Brain pericyte (primary cell): ENCODE data around the gene CFAP43.
"Not testable (repeated sequence)": the region's sequence is repeated elsewhere in the genome, so short reads cannot be mapped to it uniquely, and the experiment has no call there.

Experiments
- DNase-seq: peaks from one replicate; pipeline ENCODE4 v3.0.0-alpha.2; 2012; ENCODE audit warnings: low read depth, low spot score

CFAP43 gene

DNA sequence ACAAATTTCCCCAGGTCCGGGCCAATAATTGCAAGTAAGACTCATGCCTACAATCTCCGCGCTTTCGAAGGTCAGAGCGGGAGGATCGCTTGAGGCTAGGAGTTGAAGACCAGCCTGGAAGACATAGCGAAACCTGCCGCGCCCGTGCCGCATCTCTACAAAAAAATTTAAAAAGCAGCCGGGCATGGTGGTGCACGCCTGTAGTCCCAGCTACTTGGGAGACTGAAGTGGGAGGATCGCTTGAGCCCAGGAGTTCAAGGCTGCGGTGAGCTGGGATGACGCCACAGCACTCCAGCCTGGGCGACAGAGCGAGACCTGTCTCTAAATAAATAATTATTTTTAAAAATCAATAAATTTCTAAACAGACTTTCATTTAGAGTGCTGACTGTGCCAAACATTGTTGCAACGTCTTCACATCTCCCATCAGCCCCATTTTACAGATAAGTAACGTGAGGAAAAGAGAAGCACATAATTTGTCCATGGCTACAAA, 494 bp upstream of the CFAP43 start:
- DNase-seq = no peak

DNA sequence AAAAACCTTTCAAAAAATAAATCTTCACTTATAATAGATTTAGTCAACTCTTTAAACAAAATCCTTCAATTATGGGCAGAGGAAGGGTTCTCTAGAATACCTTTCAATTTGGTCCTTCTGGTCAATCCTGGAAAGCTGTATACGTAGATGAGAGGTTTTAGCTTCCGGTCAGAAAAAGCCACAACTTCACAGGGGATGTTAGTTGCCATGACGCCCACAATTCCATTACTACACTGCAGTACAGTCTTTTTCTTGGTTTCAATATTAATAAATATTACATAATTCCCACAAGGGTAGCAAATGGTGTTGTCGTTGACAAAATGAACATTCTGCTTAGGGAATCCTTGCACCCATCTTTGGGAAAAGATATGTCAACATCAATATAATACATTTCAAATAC, 1.7 kb downstream of the CFAP43 start:
- DNase-seq = no peak

DNA sequence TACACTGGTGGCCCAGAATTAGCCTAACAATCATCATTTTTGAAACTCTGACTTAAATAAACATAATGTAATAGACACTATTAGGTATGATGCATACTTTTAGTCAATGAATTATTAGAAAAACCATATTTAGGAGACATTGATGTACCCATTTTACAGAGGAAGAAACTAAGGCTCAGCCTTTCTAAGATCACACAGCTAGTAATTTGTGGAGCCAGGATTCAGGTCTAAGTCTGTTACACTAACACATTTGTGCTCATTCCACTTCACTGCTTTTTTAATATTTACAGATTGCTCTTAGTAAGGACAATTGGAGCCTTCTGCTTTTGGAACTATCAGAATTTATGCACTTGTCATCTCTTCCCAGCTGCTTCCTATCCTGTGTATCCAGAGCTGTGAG, 8.9 kb downstream of the CFAP43 start:
- no peak for DNase-seq

DNA sequence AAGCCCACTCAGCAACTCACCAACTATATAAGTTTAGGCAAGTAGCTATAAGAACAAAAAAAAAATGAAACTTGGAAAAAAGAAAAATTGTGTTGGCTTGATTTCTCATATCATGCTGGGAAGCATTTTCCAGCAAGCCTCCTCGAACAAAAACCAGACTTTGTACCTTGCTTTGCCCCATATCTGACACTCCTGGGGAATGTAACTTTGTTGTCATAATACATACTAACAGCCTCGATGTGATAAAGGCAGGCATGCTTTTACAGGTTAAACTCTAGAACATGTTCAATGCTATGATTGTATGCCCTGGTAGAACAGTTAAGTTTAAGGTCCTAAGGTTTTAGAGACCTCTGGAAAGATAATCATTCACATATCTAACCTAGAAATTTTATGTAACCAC, 11.6 kb downstream of the CFAP43 start:
- DNase-seq = no peak

DNA sequence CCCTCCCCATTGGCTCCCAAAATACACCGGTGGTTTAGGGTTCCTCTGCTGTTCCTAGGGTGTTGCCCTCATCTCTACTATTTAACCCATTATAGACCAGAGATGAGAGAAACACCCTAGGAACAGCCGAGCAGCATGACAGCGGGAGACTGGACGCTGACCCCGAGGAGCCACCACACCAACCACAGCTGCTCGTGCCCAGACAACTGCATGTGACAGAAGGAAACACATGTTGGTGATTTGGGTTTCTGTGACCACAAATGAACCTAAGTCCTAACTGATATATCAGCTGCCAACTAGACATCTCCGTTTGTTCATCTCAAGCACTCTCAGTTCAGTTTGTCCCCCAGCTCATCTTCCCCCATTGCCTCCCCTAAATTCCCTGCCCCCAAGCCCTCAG, 13.4 kb downstream of the CFAP43 start:
- no peak for DNase-seq

DNA sequence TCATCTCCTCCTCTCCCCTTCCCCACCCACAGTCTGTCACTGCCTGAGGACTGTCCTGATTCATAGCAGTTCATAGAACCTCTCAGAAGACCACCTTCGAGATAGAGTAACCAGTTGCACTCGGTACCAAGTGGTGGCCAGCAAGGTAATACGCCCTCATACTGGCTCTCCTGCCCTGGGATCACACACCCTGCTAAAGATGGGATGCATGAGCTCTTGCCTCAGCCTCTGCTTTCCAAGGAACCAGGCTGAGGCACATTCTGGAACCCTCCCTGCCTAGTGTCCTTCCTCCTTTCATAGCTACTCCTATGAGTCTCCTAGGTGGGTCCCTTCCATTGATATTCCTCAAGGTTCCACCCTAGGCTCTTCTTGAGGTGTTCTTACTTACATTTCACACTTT, 15.5 kb downstream of the CFAP43 start:
- no peak for DNase-seq

DNA sequence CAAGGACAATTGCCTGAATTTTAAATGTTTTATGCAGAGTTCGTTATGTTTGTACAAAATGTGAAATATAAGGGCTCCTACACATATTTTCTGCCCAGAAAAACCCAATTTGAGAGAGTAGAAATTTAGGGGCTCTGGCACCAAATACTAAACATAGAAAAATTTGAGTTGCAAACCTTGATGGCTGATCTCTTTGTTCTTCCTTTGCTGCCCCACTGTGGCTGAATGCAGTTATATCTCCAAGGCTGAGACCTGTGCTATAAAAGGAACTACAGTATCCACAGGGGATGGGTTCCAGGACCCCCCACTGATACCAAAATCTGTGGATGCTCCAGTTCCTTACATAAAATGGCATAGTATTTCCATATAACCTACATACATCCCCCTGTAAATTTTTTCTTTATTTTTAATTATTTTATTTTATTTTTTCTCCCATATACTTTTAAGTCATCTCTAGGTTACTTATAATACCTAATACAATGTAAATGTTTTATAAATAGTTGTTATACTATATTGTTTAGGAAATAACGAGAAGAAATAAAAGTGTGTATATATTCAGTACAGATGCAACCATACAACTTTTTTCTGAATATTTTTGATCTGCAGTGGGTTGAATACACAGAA, 22.5 kb downstream of the CFAP43 start:
- no peak for DNase-seq

DNA sequence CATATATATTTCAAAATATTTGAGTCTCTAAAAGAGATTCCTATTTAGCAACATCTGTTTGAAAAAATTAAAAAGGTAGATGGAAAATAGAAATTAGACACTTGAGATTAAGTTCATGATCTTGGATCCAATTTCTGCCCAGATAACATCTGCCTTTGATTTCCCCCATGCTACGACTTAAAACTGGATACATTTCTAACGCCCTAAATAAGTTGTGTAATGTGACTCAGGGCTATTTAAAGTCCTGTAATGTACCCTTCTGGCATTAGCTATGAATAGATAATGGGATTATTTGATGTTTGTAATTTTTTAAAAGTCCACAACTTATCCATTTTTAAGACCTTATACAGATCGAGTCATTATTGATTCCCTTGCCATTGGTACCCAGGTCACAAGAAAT, 23.4 kb downstream of the CFAP43 start:
- no peak for DNase-seq

DNA sequence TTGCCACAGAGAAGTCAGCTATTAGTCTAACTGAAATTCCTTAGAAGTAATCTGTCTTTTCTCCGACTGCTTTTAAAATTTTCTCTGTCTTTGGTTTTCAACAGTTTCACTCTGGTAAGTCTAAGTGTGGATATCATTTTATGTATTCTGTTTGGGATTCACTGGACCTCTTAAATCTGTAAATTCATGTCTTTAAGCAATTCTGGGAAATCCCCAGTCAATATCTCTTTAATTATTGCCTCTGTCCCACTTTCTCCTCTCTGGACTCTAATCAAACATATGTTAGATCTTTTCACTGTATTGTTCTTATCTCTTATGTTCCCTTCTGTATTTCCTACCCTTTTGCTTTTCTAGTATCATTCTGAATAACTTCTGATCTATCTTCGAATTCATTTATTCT, 29.9 kb downstream of the CFAP43 start:
- no peak for DNase-seq

DNA sequence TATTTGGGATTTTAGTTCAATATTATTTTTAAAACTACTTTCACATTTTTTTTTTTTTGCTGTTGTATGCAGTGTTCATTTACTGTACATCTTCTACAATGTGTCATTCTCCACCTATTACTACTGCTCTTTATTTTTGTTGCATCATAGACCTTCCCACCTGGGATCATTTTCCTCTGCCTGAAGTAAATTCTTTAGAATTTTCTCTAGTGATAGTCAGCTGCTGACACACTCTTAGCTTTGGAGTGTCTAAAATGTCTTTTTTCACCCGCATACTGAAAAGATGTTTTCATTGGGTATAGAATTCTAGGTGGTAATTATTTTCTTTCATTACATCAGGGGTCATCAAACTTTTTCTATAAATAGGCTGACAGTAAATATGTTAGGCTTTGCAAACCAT, 30.5 kb downstream of the CFAP43 start:
- DNase-seq = no peak

DNA sequence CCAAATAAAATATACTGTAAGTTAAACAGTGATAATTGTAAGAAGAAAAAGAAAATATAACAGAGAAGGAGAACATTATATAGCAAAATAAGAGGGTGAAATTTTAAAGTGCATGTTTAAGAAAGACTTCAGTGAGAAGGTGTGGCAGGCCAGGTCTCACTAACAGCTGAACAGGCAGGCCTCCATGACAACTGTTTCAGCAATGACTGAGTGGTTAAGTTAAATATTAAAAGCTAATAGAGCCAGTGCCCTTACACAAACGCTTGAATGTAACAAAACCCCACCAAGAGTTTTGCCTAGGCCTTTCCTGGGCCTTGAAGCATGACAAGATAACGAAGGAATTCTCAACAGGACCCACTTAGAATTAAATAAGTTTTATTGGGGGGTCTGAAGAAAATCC, 32.6 kb downstream of the CFAP43 start:
- no peak for DNase-seq

DNA sequence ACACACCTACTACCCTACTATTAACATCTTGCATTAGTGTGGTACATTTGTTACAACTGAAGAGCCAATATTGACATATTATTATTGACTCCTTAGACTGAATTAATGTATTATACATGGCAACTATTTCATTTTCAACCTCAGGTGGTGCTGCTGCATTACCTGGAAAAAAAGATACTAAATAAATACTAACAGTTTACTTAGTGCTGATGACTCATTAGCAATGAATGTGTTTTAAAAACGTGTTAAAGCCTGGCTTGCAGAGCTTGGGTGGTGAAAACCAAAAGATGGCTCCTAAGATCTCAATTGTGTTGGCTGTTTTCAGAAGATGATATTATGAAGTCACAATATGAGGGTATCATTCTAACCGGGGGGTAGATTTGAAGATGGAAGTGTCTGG, 34.8 kb downstream of the CFAP43 start:
- DNase-seq = no peak

DNA sequence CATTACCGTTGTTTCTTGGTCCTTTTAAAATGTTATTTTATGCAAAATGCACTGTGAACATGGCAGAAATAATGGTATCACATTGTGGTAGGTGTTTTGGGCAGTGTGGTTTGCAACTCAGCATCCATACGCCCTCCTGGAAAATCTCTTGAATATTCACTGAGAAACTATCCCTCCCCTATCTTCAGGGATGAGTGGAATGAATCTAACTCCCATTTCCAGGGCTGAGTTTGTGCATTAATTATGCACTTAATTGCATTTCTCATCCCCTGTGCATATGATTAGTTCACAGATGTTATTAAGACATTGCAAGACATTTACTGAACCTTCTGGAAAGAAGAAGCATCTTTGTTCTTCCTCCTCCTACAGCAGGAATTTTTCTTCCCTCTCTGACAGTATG, 36.5 kb downstream of the CFAP43 start:
- DNase-seq = no peak

DNA sequence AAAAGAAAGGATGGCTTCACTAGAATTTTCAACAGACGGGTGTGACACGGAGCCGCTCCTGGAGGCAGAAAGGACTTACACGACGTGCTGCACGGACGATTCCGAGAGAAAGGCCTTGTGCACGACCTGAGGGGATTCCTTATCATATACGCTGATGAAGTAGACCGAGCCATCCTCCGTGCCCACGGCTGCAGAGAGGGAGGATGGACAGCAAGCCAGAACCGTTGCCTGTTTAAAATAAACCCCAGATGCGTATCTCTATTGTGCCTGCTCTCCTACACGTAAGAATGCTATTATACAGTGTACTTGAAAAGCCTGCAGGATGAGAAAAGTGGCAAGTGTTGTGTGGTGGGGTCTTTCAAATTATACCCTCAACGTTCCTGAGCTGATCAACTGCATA, 38.4 kb downstream of the CFAP43 start:
- no peak for DNase-seq

DNA sequence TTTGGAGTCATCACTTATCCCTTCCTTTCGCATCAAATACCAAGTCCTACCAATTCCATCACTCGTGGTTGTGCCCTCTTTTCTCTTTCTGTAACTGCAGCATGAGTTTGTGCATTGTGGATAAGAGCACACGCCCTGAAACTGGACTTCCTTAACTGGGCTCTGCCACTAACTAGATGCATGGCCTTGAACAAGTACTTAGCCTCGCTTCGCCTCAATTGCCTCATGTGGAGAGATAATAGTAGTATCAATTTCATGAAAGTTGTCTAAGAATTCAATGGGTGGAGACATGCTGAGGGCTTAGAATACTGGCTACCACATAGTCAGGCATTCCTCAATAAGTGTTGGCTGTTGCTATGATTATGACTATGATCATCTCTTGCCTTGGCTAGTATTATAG, 41.5 kb downstream of the CFAP43 start:
- no peak for DNase-seq

DNA sequence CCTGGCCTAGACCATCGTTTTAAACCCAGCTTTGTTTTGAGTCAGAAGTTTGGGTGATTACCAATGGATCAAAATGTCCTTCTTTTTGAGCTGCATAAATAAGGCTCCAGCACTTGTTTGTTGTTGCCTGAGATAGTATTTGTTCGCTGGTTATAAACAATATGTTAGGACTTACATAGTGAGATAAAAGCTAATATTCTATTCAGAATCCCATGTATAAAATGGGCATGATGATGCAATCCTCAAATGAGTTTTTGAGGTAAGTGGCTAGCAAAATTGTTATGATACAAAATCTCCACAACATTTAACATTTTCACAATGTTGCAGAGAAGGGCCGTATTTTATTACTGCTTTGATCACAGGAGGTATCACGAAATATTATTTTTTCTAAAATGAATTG, 48.5 kb downstream of the CFAP43 start:
- DNase-seq = no peak

DNA sequence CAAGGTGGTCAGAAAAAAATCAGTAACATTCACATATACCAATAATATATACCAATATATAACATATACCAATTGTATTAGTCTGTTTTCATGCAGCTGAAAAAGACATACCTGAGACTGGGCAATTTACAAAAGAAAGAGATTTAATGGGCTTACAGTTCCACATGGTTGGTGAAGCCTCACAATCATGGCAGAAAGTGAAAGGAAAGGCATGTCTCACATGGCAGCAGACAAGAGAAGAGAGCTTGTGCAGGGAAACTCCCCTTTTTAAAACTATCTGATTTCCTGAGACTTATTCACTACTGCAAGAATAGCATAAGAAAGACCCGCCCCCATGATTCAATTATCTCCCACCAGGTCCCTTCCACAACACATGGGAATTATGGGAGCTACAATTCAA, 58.0 kb downstream of the CFAP43 start:
- DNase-seq = not testable (repeated sequence)

DNA sequence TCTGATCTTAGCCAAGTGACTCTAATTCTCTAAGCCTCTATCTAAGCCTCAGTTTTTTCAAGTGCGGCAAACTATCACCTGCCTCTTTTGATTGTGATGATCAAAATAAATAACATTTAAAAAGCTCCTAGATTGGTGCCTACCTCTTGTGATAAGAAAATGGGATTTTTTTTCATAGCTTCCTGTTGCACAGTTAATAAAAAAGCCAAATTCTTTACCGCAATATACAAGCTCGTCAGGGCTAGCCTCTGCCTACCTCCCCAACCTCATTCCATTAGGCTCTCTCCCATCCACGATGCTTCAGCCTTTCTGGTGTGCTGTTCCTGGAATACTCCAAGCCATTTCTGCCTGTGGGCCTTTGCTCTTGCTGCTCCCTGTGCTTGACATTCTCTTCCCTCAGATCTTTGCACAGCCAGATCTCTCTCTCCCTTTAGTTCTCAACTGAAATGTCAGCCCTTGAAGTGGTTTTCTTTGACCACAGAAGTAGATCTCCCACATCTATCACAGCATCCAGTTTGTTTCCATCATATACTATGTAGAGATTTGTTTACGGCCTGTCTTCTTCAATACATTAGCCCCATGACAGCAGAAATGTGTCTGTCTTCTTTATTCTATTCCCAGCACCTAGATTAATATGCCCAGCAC, 61.4 kb downstream of the CFAP43 start:
- DNase-seq = no peak

DNA sequence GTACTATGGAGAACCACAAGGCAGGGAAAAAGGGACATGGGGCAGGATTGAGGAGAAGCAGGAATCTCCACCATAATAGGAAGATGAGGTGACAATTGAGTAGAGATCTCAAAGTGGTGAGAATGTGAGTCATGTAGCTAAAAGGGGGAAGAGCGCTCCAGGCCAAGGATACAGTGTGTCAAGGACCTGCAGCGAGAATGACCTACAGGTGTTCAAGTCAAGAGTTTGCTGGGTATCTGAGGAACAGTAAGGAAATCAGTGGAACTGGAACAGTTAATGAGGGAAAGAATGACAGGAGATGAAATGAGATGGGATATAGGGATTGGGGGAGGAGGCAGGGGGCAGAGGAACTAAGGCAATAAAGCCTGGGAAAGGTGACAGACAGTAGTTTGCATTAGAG, 76.6 kb downstream of the CFAP43 start:
- no peak for DNase-seq

DNA sequence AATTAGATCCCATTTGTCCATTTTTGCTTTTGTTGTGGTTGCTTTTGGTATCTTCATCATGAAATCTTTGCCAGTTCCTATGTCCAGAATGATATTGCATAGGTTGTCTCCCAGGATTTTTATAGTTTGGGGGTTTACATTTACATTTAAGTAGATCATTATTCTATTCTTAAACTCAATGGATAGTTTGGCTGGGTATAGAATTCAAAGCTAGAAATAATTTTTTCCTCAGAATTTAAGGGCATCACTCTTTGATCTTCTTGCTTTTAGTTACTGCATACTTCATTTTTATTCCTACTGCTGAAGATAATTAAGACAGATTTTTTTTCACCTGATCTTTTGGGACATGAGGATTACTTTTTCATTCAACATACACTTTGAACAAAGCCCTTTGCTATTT, 80.4 kb downstream of the CFAP43 start:
- DNase-seq = no peak

DNA sequence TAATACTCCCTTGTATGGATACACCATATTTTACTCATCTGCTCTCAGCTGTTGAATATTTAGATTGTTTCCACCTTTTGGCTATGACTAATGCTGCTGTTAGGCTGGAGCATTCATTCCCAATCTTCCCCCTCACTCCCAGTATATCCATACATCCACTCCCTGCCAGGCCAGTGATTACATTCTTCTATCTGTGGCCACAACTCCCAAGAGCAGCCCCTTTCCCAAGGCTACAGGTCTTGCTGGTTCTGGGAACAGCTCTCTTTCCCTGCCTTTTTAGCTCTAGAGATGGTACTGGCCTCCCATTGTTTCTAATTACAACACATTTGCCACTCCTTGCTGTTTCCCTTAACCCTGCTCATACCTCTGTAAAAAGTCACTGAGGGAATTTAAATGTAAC, 82.0 kb downstream of the CFAP43 start:
- no peak for DNase-seq

DNA sequence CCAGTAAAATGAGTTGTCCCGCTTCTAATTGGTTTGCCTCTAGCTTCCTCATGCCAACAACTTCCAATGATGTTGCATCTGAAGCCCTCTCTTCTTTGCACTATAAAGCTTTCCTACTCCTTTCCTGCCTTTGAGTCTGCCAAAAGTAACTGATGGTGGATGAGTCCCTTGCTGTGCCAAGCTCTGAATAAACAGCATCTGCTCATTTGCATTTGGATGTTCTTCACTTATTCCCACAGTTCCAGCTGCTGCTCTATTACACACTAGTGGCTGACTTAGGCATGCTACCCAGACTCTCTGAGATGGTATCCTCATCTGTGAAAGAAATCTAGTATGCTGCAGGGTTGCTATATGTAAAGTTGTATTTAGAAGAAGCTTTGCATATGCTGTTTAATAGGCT, 85.3 kb downstream of the CFAP43 start:
- no peak for DNase-seq

DNA sequence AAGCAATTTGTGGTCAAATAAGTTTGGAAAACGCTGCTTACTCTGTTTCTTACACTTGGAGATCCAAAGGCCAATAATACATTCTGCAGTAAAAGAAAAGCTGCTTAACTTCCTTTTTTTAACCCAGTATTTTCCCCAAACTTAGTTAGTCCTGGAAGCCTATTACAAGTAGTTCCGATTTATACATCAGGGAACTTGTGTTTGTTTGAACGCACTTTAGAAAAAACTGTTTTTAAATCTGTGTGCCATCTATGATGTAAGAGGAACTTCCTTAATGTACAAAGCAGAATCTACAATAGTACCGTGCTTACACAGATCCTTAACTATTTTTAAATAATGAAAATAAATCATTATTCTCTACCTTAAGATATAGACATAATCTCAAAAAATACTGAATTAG, 87.2 kb downstream of the CFAP43 start:
- DNase-seq = no peak

DNA sequence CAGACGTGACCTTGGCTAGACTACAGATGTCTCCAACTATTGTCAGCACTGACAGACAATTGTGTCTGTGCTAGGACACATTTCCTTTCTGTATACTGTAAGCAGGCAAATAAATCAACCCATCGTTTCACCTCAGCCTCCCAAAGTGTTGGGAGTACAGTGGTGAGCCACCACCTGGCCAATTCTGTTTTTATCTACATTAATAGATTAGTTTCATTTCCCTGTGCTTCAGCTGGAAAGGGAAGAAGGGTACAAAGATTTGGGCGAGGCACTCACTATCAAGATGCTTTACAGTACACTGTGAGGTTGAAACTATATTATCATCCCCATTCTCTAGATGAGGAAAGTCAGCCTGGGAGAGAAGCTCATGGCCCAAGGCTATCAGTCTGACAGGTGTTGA, 88.3 kb downstream of the CFAP43 start:
- DNase-seq = no peak
